Measurements from ENCODE around the gene WBP2. TPM values are rescaled to one million over a fixed set of nuclear protein-coding genes. Genes with fewer than 3 reads are reported as not detected.

WBP2 gene
- total and polyA plus RNA-seq, 2 of the 13 experiments (the other 11 are each of a cell fraction or from before 2014, with no cell fraction given), result 29.2 to 29.5 TPM

GRCh38 chr17:75896415-75897159, 41.5 kb upstream of the WBP2 start, which contains the start of gene TRIM65 (continued):
- TF ChIP-seq TFAP4 (IDR thresholded peaks at IDR 0.05; ENCODE audit: borderline replicate concordance, low read depth) (0 out of 2 replicates have a peak, but pooled peaks have one; percentile 20), RNF2 (conservative IDR thresholded peaks at IDR 0.05; ENCODE audit: low read depth) (peak; percentile 89; the same call in 1 of the 2 replicates), DNMT3B (CRISPR knock-in tag; conservative IDR thresholded peaks at IDR 0.05) (no peak), SPEN (CRISPR knock-in tag; IDR thresholded peaks at IDR 0.05; ENCODE audit: low read depth) (peak; percentile 70), ZNF766 (CRISPR knock-in tag; IDR thresholded peaks at IDR 0.05; ENCODE audit: borderline replicate concordance) (0 out of 2 replicates have a peak, but pooled peaks have one; percentile 70), ZNF451 (CRISPR knock-in tag; IDR thresholded peaks at IDR 0.05) (peak; percentile 64; the same call in 1 of the 2 replicates), YEATS2 (CRISPR knock-in tag; IDR thresholded peaks at IDR 0.05; ENCODE audit: borderline replicate concordance) (peak; percentile 51; the same call in 1 of the 2 replicates), ESRRA (CRISPR knock-in tag; IDR thresholded peaks at IDR 0.05; ENCODE audit: low read depth) (0 out of 2 replicates have a peak, but pooled peaks have one; percentile 13), ZNF530 (CRISPR knock-in tag; IDR thresholded peaks at IDR 0.05; ENCODE audit: low read depth) (no peak), TMF1 (CRISPR knock-in tag; IDR thresholded peaks at IDR 0.05; ENCODE audit: low read depth) (peak; percentile 84; the same call in 1 of the 2 replicates), DRAP1 (CRISPR knock-in tag; IDR thresholded peaks at IDR 0.05) (peak; percentile 87), XRCC5 (optimal IDR thresholded peaks at IDR 0.05; ENCODE audit: low read length) (no peak), ZNF512 (CRISPR knock-in tag; IDR thresholded peaks at IDR 0.05) (no peak), ATF3 (CRISPR knock-in tag; IDR thresholded peaks at IDR 0.05) (peak; percentile 70), GMEB1 (CRISPR knock-in tag; IDR thresholded peaks at IDR 0.05; ENCODE audit: borderline replicate concordance) (peak; percentile 65), TEF (CRISPR knock-in tag; IDR thresholded peaks at IDR 0.05) (peak; percentile 72; the same call in 1 of the 2 replicates), ZNF800 (CRISPR knock-in tag; IDR thresholded peaks at IDR 0.05) (peak; percentile 66; the same call in 1 of the 2 replicates), TARDBP (CRISPR knock-in tag; IDR thresholded peaks at IDR 0.05) (peak; percentile 67), PHF21A (CRISPR knock-in tag; IDR thresholded peaks at IDR 0.05) (no peak), TBX2 (CRISPR knock-in tag; IDR thresholded peaks at IDR 0.05; ENCODE audit: borderline replicate concordance) (peak; percentile 8), ZNF616 (CRISPR knock-in tag; IDR thresholded peaks at IDR 0.05; ENCODE audit: low read depth) (peak; percentile 70; the same call in 1 of the 2 replicates)

Measured in HepG2 (cell line).